ENCODE data around the gene AGBL4.

- no peak for TF ChIP-seq ZNF549 (tag by site-specific recombination; IDR thresholded peaks at IDR 0.05)
- TF ChIP-seq ZNF792 (tag by site-specific recombination; IDR thresholded peaks at IDR 0.05) = no peak
- no peak for TF ChIP-seq CTCF (tag by site-specific recombination; IDR thresholded peaks at IDR 0.05)
- no peak for TF ChIP-seq ZNF174 (tag by site-specific recombination; IDR thresholded peaks at IDR 0.05)
- no peak for TF ChIP-seq ZNF16 (tag by site-specific recombination; IDR thresholded peaks at IDR 0.05; ENCODE audit: low read depth)
- TF ChIP-seq ZNF274 (IDR thresholded peaks at IDR 0.05; ENCODE audit: low read length) = no peak
- TF ChIP-seq ZNF274 (tag by site-specific recombination; IDR thresholded peaks at IDR 0.05; ENCODE audit: borderline replicate concordance) = no peak
- TF ChIP-seq ZNF776 (tag by site-specific recombination; IDR thresholded peaks at IDR 0.05; ENCODE audit: borderline replicate concordance) = no peak
- no peak for TF ChIP-seq YY1 (tag by site-specific recombination; IDR thresholded peaks at IDR 0.05)
- TF ChIP-seq ZNF585B (tag by site-specific recombination; IDR thresholded peaks at IDR 0.05) = no peak
- TF ChIP-seq ZNF169 (tag by site-specific recombination; IDR thresholded peaks at IDR 0.05) = no peak
- no peak for TF ChIP-seq ZBTB17 (tag by site-specific recombination; IDR thresholded peaks at IDR 0.05)
- TF ChIP-seq ZNF558 (tag by site-specific recombination; IDR thresholded peaks at IDR 0.05) = no peak
- TF ChIP-seq ZNF580 (tag by site-specific recombination; IDR thresholded peaks at IDR 0.05) = no peak
- no peak for TF ChIP-seq ZNF214 (tag by site-specific recombination; IDR thresholded peaks at IDR 0.05; ENCODE audit: borderline replicate concordance)
These were observed 1251.5 kb downstream of the AGBL4 start for GRCh38 chr1:48772211-48772610.

All from HEK293 (cell line).